BE2C (cell line): Measurements from ENCODE around the gene SNAP91. TPM values are rescaled to one million over a fixed set of nuclear protein-coding genes. Genes with fewer than 3 reads are reported as not detected.
"Not testable (repeated sequence)": the region's sequence is repeated elsewhere in the genome, so short reads cannot be mapped to it uniquely, and the experiment has no call there.

Experiments used
- DNase-seq: peaks from one replicate; pipeline ENCODE4 v3.0.0-alpha.2; 2020
- H3K27me3 ChIP-seq: fragments of 250-450 bp; sonication (Bioruptor Pico); 2 replicates; pipeline ENCODE4 v1.5.1; 2020; ENCODE audit warnings: mild to moderate bottlenecking
- H3K36me3 ChIP-seq: fragments of 250-450 bp; sonication (Bioruptor Pico); 2 replicates; pipeline ENCODE4 v1.5.1; 2020; ENCODE audit warnings: mild to moderate bottlenecking
- H3K4me1 ChIP-seq: fragments of 250-450 bp; sonication (Bioruptor Pico); 2 replicates; pipeline ENCODE4 v1.5.1; 2020
- H3K4me3 ChIP-seq: 2 replicates; pipeline ENCODE4 v1.5.1; 2011; ENCODE audit warnings: low read depth, low read length
- H3K9me3 ChIP-seq: fragments of 250-450 bp; sonication (Bioruptor Pico); 2 replicates; pipeline ENCODE4 v1.5.1; 2020
- polyA plus RNA-seq: library from polyadenylated mRNA; unstranded; fragments of >200 nt; gene quantifications from one replicate; pipeline ENCODE4 v1.2.1, GENCODE V29; 2012; ENCODE audit warnings: low read depth, missing spikeins; ENCODE audit not compliant: insufficient read length, insufficient read depth
- TF ChIP-seq, protein P1 (sequence below): IDR thresholded peaks from 2 replicates; pipeline ENCODE4 v1.5.1; 2012; ENCODE audit warnings: mild to moderate bottlenecking, low read depth, low read length

The SNAP91 gene
- 62.0 TPM for polyA plus RNA-seq

DNA sequence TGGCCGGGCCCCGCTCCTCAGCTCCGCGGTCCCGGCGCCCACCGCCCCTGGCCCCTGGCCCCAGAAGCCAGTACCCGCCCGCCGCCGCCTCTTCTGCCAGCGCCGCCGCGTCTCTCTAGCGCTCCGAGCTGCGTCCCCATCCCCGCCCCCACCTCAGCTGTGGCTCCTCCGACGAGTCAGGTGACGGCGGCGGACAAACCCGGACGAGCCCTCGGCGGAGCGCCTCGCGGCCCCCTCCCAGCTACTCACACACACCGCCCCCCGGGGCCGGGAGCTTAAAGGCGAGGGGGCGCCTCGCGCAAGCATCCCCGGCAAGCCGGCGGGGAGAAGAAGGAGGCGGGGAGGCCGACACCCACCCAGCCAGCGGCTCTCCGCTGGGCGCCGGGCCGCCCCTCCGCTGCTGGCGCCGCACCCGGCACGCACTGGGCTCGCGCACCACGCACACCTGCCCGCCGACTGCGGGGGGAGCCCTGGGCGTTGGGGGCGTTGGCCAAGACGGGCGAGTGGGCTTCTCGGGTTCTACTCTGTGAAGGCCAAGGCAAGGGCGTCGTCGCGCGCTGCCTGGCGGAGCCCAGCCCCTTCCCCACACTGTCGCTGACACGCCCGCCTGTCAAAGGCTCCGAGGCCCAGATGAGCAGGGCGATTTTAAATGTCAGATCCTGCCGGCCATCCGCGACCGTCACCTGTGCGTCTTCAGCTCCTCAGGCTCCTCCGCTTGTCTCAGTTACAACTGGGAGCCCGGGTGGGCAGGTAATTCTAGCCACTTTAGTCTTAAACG, at the start of gene SNAP91:
Gene SNAP91 (minus strand): TSS at position 132 of the 778 bp plus-strand sequence. CDS start 1,174 bp downstream, outside the sequence.
- DNase-seq, result peak; percentile 92
- Histone ChIP-seq H3K4me3 (peak within 1 kb of the TSS; percentile 87), H3K27me3 (no peaks in the 10 kb centered on the region)

GRCh38 chr6:83758533-83758932, 49.6 kb upstream of the SNAP91 start:
- Histone ChIP-seq H3K36me3 (no peaks in the 10 kb centered on the region), H3K4me1 (no peaks in the 10 kb centered on the region), H3K9me3 (no peaks in the 10 kb centered on the region), H3K27me3 (no peaks in the 10 kb centered on the region), H3K4me3 (no peak overlapping the region)
- TF ChIP-seq, protein P1, sequence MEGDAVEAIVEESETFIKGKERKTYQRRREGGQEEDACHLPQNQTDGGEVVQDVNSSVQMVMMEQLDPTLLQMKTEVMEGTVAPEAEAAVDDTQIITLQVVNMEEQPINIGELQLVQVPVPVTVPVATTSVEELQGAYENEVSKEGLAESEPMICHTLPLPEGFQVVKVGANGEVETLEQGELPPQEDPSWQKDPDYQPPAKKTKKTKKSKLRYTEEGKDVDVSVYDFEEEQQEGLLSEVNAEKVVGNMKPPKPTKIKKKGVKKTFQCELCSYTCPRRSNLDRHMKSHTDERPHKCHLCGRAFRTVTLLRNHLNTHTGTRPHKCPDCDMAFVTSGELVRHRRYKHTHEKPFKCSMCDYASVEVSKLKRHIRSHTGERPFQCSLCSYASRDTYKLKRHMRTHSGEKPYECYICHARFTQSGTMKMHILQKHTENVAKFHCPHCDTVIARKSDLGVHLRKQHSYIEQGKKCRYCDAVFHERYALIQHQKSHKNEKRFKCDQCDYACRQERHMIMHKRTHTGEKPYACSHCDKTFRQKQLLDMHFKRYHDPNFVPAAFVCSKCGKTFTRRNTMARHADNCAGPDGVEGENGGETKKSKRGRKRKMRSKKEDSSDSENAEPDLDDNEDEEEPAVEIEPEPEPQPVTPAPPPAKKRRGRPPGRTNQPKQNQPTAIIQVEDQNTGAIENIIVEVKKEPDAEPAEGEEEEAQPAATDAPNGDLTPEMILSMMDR, result no peak
- no peak for DNase-seq

More for the DNA sequence above, at the start of gene SNAP91:
- H3K36me3 ChIP-seq, result no peaks in the 10 kb centered on the region
- TF ChIP-seq, protein P1, result no peak
- H3K9me3 ChIP-seq, result no peaks in the 10 kb centered on the region
- no peaks in the 10 kb centered on the region for H3K4me1 ChIP-seq

- Histone ChIP-seq H3K4me3 (no peak overlapping the region), H3K27me3 (no peaks in the 10 kb centered on the region), H3K36me3 (no peaks in the 10 kb centered on the region), H3K4me1 (no peaks in the 10 kb centered on the region), H3K9me3 (no peaks in the 10 kb centered on the region)
- no peak for DNase-seq
- TF ChIP-seq, protein P1, result no peak
Measured at GRCh38 chr6:83757021-83757420, 48.1 kb upstream of the SNAP91 start.

DNA sequence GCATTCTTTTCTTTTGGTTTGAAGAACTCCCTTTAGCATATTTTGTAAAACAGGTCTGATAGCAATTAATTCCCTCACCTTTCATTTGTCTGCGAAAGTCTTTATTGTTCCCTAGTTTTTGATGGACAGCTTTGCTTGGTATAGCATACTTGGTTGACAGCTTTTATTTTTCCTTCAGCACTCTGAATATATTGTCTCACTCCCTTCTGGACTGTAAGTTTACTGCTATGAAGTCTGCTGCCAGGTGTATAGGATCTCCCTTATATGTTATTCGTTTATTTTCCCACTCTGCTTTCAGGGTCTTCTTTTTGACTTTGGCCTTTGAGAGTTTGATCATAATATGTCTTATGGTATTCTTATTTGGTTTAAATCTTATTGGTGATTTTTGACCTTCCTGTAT, 47.7 kb upstream of the SNAP91 start:
- H3K27me3 ChIP-seq, result no peaks in the 10 kb centered on the region
- H3K36me3 ChIP-seq, result no peaks in the 10 kb centered on the region
- TF ChIP-seq, protein P1, result no peak
- H3K4me3 ChIP-seq, result no peak overlapping the region
- no peak for DNase-seq
- no peaks in the 10 kb centered on the region for H3K9me3 ChIP-seq
- no peaks in the 10 kb centered on the region for H3K4me1 ChIP-seq

GRCh38 chr6:83752375-83752774, 43.5 kb upstream of the SNAP91 start:
- H3K9me3 ChIP-seq, H3K36me3 ChIP-seq, H3K4me3 ChIP-seq, H3K27me3 ChIP-seq, H3K4me1 ChIP-seq, DNase-seq: not testable (repeated sequence)

DNA sequence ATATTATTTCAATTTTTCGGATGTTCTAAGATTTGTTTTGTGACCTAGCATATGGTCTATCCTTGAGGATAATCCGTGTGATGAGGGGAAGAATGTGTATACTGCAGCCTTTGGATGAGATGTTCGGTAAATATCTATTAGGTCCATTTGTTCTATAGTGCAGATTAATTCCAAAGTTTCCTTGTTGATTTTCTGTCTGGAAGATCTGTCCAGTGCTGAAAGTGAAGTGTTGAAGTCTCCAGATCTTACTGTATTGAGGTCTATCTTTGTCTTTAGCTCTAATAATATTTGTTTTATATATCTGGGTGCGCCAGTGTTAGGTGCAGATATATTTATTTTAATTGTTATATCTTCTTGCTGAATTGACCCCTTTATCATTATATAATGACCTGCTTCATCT, 32.2 kb upstream of the SNAP91 start:
- Histone ChIP-seq H3K36me3 (no peaks in the 10 kb centered on the region), H3K4me1 (no peaks in the 10 kb centered on the region), H3K4me3 (no peak overlapping the region), H3K9me3 (no peaks in the 10 kb centered on the region), H3K27me3 (no peaks in the 10 kb centered on the region)
- TF ChIP-seq, protein P1, result no peak
- DNase-seq, result no peak
